HG02798 (cell line): ENCODE measurements around the gene NME3.
"Not testable (repeated sequence)": the region's sequence is repeated elsewhere in the genome, so short reads cannot be mapped to it uniquely, and the experiment has no call there.

Experiments used
- ATAC-seq: cut with Tn5 transposase; IDR thresholded peaks from one replicate; pipeline ENCODE4 v1.9.1; 2021; ENCODE audit warnings: mild to moderate bottlenecking; ENCODE audit not compliant: unreplicated experiment, poor library complexity

NME3 gene

DNA sequence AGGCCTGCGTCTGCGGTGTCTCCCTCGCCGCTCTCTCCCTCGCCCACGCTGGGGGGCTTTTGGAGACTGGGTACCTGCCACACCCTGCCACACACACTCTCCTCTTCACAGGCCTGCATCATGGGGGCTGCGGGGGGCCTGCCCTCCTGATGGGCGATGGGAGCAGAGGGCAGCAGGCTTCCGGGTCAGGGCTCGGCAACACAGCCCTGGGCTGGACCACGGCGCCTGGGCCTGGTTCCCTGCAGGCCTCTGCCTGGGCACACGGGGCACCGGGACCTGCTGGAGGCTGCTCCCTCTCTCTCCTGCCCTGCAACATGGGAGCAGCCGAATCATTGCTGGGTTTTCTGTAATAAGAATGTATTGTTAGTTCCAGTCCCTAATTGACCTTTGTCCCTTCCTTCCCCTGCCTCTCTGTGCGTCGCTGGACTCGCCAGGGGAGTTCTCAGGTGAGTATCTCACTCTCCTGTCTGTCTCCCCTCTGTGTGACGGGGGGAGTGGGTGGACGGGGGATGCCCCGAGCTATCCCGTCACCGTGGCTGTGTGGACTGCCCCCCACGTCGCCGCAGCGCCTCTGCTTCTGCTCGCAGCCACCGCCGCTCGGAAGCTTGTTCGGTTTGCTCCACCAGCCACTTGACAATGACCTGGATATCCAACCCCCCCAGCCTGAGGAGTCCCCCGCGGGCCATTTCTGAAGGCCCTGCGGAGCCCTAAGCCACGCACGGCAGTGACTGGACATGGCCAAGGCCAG is 13.5 kb downstream of the NME3 start:
- no peak for ATAC-seq

- no peak for ATAC-seq
Measured at GRCh38 chr16:1754204-1754603, 17.1 kb downstream of the NME3 start.

- ATAC-seq: no peak
Measured at GRCh38 chr16:1752853-1753252, 18.5 kb downstream of the NME3 start.

DNA sequence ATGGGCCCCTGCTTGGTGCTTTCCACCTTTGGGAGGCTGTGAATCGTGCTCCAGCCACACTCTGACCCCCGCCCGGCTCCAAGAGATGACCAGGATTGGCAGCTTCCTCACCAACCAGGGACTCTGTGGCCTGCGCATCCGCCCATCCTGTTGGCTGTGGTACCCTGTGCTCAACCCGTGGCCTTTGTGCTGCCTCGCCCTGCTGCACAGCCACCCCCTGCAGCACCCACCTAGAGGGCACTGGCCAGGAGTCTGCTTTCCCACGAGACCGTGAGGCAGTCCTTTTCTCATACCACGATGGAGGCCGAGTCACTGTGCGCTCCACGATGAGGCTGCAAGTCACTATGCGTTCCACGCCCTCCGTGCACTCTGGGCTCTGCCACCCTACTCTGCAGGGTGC is 19.4 kb downstream of the NME3 start:
- ATAC-seq: no peak

DNA sequence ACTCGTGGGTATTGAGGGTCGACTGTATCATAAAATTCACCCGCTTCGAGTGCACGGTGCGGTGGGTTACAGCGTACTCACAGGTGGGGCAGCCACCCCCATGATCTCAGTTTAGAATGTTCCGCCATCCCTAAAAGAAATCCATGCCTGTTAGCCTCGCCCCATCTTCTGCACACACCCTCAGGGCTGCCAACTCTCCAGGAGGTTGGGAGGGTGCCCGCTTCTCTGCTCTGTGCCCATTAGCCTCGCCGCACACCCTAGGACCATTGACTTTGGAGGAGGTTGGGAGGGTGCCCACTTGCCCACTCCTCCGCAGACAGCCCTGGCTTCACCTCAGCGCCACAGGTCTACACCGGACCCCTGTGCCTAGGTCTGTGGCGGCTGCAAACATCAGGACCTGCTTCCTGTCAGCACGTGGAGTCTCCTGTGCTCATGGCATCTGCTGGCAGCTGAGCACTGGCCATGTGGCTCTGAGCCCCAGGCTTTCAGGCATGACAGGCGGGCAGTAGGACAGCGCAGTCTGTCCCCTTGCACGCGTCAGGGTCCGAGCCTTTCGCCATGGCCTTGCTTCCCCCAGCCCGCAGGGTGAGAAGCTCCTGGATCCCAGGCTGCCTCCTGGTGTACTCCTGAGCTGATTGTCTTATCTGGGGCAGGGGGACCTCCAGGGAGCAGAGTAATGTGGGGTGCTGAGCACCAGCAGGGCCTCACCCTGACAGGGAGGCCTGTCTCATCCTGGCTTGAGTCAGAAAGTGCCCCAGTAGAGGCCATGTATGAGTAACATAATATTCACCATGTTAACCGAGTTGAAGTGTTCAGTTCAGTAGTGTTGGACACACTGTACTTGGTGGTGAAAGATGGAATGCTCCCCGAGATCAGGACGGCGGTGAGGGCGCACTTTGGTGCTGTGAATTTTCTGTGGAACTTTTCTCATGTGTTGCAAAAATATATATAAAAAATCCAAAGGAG is 21.9 kb downstream of the NME3 start:
- no peak for ATAC-seq

DNA sequence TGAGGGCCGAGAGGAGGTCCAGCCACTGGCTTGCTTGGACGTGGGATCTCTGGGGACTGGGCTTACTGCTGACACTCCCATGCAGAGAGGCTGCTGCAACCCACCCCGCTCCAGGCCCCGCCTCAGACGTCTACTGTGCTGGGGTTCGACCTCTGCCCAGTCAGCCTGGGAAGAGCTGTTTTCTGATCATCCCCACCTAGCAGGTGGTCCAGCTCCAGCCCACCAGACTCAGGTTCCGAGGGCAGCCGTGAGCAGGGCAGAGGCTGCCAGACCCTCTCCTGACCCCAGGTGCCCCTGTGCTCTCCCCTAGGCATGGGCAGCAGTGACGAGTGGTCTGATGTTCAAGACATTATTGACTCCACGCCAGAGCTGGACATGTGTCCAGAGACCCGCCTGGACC is 23.4 kb downstream of the NME3 start:
- no peak for ATAC-seq

DNA sequence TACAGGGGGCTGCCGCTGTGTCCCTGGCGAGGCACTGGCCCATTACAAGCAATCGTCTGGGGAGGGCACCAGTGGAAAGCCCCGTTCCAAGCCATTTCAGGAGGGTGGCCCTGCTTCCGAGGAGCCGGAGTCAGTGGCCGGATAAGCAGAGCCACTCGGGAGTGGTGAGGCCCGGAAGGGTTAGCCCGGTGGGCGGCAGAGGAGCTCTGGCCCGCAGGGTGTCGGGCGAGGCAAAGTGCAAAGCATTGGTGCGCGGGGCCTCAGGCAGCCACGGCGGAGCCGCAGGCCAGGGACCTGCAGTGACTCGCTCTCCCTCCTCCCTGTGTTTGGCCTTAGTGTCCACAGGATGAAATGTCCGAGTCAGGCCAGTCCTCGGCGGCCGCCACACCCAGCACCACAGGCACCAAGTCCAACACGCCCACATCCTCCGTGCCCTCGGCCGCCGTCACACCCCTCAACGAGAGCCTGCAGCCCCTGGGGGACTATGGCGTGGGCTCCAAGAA is 24.6 kb downstream of the NME3 start:
- no peak for ATAC-seq

- no peak for ATAC-seq
Measured at GRCh38 chr16:1745900-1746692, 25.2 kb downstream of the NME3 start.

GRCh38 chr16:1745181-1745899 is 26.0 kb downstream of the NME3 start:
- no peak for ATAC-seq

DNA sequence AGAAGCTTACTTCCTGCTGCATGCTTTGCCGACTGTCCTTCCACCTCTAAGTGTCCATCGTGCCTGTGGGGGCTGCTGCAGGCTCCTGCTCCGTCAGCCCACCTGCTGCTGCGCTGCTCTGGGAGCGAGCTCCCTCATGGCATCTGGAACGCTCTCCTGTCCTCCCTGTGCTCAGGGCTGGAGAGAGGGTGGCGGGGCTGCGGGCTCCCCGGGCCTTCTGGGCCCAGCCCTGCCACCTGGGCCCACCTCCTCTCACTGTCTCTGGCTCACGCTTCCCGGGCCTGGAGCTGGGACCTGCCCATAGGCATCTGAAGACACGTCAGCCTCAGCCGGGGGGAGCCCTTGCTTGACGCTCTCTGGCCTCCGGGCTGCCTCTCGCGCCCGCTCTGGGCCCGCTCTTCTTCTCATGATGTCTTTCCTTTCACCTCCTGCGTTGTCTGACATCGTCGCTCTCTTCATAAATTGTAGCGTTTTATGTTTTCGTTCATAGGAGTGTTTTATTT is 27.0 kb downstream of the NME3 start:
- ATAC-seq: no peak

GRCh38 chr16:1743376-1744337 is 27.7 kb downstream of the NME3 start:
- no peak for ATAC-seq

DNA sequence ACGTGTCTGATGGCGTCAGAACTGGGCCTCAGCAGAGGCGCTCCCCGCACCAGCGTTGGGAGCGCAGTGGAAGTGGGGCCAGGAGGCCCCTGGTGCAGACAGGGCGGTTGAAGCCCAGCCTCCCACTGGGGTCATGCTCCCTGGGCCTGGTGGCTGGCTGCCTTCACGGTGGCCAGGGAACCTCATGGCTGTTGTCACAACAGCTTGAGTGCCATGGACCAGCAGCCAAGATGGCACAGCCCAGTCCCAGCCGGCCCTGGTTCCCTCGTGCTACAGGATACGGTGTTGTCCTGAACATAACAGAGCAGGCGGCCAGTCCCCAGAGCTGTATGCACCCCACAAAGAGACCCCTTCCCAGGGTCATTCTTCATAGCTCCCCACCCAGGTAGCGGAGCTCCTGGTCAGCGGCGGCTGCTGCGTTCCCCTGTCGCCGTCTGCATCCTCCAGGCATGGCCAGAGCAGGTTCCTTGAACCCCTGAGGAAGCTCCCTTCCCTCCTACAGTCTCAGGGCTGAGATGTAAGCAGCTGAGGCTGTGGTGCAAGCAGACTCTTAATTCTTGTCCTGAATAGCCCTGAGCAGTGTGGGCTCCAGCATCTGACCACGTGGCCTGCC is 29.7 kb downstream of the NME3 start:
- ATAC-seq: no peak

DNA sequence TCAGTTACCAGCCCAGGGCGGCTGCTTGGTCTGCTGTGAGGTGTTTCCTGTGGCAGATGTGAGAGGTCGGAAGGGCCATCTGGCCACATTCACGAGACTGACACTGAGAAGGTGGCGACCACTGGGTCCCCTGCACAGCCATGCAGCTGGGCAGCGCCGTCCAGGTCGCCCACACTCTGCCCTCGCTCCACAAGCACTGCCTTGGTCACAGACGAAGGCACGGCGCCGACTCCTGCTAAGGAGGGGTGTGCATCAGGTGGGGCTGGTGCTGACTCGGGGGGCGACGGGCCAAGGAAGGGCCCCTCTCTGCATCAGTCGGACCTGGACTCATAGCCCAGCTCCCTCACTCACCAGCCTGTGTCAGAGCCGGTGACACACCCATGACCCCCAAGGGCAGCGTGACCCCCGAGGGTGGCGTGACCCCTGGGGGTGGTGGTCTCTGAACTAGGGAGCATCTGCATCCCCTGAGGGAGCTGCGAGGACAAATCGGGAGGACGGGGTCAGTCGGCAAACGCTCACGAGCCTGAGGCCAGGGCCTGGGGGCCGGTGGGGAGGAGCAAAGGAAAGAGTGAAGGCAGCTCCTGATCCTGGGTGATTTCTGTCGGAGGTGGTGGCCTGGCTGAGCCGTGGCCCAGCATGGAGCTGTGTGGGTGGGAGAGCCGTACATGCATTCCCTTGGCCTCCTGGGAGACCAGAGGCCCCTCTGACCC is 30.4 kb downstream of the NME3 start:
- ATAC-seq: no peak

- no peak for ATAC-seq
Measured at GRCh38 chr16:1740234-1740633, 31.1 kb downstream of the NME3 start.

DNA sequence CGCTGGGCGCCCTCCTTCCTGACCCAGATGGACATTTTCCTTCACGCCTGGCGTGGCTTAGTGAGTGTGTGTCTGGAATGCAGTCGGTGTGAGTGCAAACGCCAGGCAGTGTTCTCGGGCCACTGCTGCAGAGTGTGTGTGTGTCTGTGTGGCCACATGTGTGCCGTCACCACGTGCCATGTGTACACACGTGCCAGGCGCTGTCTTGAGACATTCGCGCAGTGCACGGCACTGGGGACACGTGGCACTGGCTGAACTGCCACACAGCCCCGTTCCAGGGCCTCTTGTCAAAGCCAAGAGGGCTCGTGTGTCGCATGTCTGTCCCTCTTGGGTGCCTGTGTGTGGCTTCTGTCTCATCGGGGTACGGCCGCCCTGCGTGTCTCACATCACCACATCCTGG is 36.5 kb downstream of the NME3 start:
- no peak for ATAC-seq

GRCh38 chr16:1734123-1734522 is 37.2 kb downstream of the NME3 start:
- no peak for ATAC-seq

- ATAC-seq: not testable (repeated sequence)
Measured at GRCh38 chr16:1732551-1732987, 38.8 kb downstream of the NME3 start.
